ENCODE data around the gene ELP1. TPM values are rescaled to one million over a fixed set of nuclear protein-coding genes. Genes with fewer than 3 reads are reported as not detected.

Gene ELP1
- total and polyA plus RNA-seq, 2 donors from 2014 or later: 12.9 to 25.2 TPM

- intact Hi-C loops (cut with DNase I): no loop called here
- DNase-seq: no peak
- H3K4me3 ChIP-seq (ENCODE audit: low read length in 3 of 3): no peak overlapping the region
- no peak for FAIRE-seq
- TF ChIP-seq CTCF (IDR thresholded peaks at IDR 0.05; ENCODE audit: borderline replicate concordance, extremely low read depth, insufficient read depth): no peak
- no peaks in the 10 kb centered on the region for H3K27me3 ChIP-seq (ENCODE audit: control insufficient read depth, insufficient read depth, low read length)
- H3K27ac ChIP-seq (ENCODE audit: low read depth in 2 of 2, low read length in 2 of 2): no peak overlapping the region
- H3K36me3 ChIP-seq (ENCODE audit: control insufficient read depth in 2 of 3, insufficient read depth in 3 of 3, low read length in 3 of 3): peaks cover 5 to 31% (median 30%) of the 10 kb centered on the region in 3 donors
- no peaks in the 10 kb centered on the region for H3K4me1 ChIP-seq (ENCODE audit: control insufficient read depth in 2 of 3, insufficient read depth in 2 of 3, low read depth in 1 of 3, low read length in 3 of 3)
- no peak overlapping the region for H3K9ac ChIP-seq (ENCODE audit: low read length in 3 of 3)
- no peaks in the 10 kb centered on the region for H3K9me3 ChIP-seq (ENCODE audit: control insufficient read depth in 2 of 3, insufficient read depth in 1 of 3, low read length in 3 of 3)
Observed at GRCh38 chr9:108919517-108919916, 14.4 kb downstream of the ELP1 start.

GRCh38 chr9:108913391-108913790 is 20.5 kb downstream of the ELP1 start:
- intact Hi-C loops (cut with DNase I): no loop called here
- Histone ChIP-seq H3K27ac (ENCODE audit: low read depth in 2 of 2, low read length in 2 of 2) (no peak overlapping the region), H3K9ac (ENCODE audit: low read length in 3 of 3) (no peak overlapping the region), H3K36me3 (ENCODE audit: control insufficient read depth in 2 of 3, insufficient read depth in 3 of 3, low read length in 3 of 3) (peaks cover 8 to 36% (median 26%) of the 10 kb centered on the region in 3 donors), H3K9me3 (ENCODE audit: control insufficient read depth in 2 of 3, insufficient read depth in 1 of 3, low read length in 3 of 3) (no peaks in the 10 kb centered on the region), H3K4me1 (ENCODE audit: control insufficient read depth in 2 of 3, insufficient read depth in 2 of 3, low read depth in 1 of 3, low read length in 3 of 3) (no peaks in the 10 kb centered on the region), H3K27me3 (ENCODE audit: control insufficient read depth, insufficient read depth, low read length) (no peaks in the 10 kb centered on the region), H3K4me3 (ENCODE audit: low read length in 3 of 3) (no peak overlapping the region)
- TF ChIP-seq CTCF (IDR thresholded peaks at IDR 0.05; ENCODE audit: borderline replicate concordance, extremely low read depth, insufficient read depth): no peak
- DNase-seq: no peak
- FAIRE-seq: no peak

GRCh38 chr9:108911820-108912219 is 22.1 kb downstream of the ELP1 start:
- peaks cover 8 to 45% (median 19%) of the 10 kb centered on the region in 3 donors for H3K36me3 ChIP-seq (ENCODE audit: control insufficient read depth in 2 of 3, insufficient read depth in 3 of 3, low read length in 3 of 3)
- no peak for FAIRE-seq
- H3K27me3 ChIP-seq (ENCODE audit: control insufficient read depth, insufficient read depth, low read length): no peaks in the 10 kb centered on the region
- no peaks in the 10 kb centered on the region for H3K9me3 ChIP-seq (ENCODE audit: control insufficient read depth in 2 of 3, insufficient read depth in 1 of 3, low read length in 3 of 3)
- no peak for TF ChIP-seq CTCF (IDR thresholded peaks at IDR 0.05; ENCODE audit: borderline replicate concordance, extremely low read depth, insufficient read depth)
- intact Hi-C loops (cut with DNase I): no loop called here
- no peak overlapping the region for H3K9ac ChIP-seq (ENCODE audit: low read length in 3 of 3)
- H3K4me3 ChIP-seq (ENCODE audit: low read length in 3 of 3): no peak overlapping the region
- no peak for DNase-seq
- H3K27ac ChIP-seq (ENCODE audit: low read depth in 2 of 2, low read length in 2 of 2): no peak overlapping the region
- no peaks in the 10 kb centered on the region for H3K4me1 ChIP-seq (ENCODE audit: control insufficient read depth in 2 of 3, insufficient read depth in 2 of 3, low read depth in 1 of 3, low read length in 3 of 3)

GRCh38 chr9:108910914-108911313 is 23.0 kb downstream of the ELP1 start:
- no peak for FAIRE-seq
- no peaks in the 10 kb centered on the region for H3K9me3 ChIP-seq (ENCODE audit: control insufficient read depth in 2 of 3, insufficient read depth in 1 of 3, low read length in 3 of 3)

More at GRCh38 chr9:108910914-108911313, 23.0 kb downstream of the ELP1 start:
- H3K27ac ChIP-seq (ENCODE audit: low read depth in 2 of 2, low read length in 2 of 2): no peak overlapping the region
- H3K4me3 ChIP-seq (ENCODE audit: low read length in 3 of 3): no peak overlapping the region
- DNase-seq: no peak
- no peaks in the 10 kb centered on the region for H3K4me1 ChIP-seq (ENCODE audit: control insufficient read depth in 2 of 3, insufficient read depth in 2 of 3, low read depth in 1 of 3, low read length in 3 of 3)
- H3K9ac ChIP-seq (ENCODE audit: low read length in 3 of 3): no peak overlapping the region
- intact Hi-C loops (cut with DNase I): no loop called here
- TF ChIP-seq CTCF (IDR thresholded peaks at IDR 0.05; ENCODE audit: borderline replicate concordance, extremely low read depth, insufficient read depth): no peak
- no peaks in the 10 kb centered on the region for H3K27me3 ChIP-seq (ENCODE audit: control insufficient read depth, insufficient read depth, low read length)
- H3K36me3 ChIP-seq (ENCODE audit: control insufficient read depth in 2 of 3, insufficient read depth in 3 of 3, low read length in 3 of 3): peaks cover 6 to 54% (median 24%) of the 10 kb centered on the region in 3 donors

Measured in kidney (tissue), 14 donors.